HEK293 (cell line): ENCODE measurements around the gene RHEB.

Experiments
- CTCF ChIA-PET: fragments of 350-600 bp; formaldehyde crosslinking; extraction: SDS; loops from one replicate; lab custom pipeline; 2021; ENCODE audit warnings: antibody characterized with exemption; lab: Yijun Ruan, JAX
- POLR2A ChIA-PET: fragments of 300-600 bp; formaldehyde crosslinking; extraction: SDS; loops from one replicate; lab custom pipeline; 2020; ENCODE audit warnings: antibody characterized with exemption, inconsistent platforms; lab: Yijun Ruan, JAX
- H3K27ac ChIP-seq: fragments of 200-500 bp; sonication (Bioruptor generic); 2 replicates; pipeline ENCODE4 v1.5.1; 2014; ENCODE audit warnings: low read depth, low read length, control low read depth, inconsistent platforms; ENCODE audit errors: extremely low read depth
- H3K36me3 ChIP-seq, 2 experiments: fragments of 200-500 bp in 1 of 2; sonication (Bioruptor generic) in 1 of 2; 1 replicate in 1 of 2; 2 replicates in 1 of 2; pipeline ENCODE4 v1.5.1; 2014 to 2017; ENCODE audit warnings: inconsistent platforms in 2 of 2, low read length in 2 of 2; ENCODE audit not compliant: control insufficient read depth in 2 of 2, insufficient read depth in 1 of 2
- H3K4me1 ChIP-seq: fragments of 200-500 bp; sonication (Bioruptor generic); 2 replicates; pipeline ENCODE4 v1.5.1; 2014; ENCODE audit warnings: mild to moderate bottlenecking, low read length, inconsistent platforms; ENCODE audit not compliant: control insufficient read depth, insufficient read depth
- H3K4me3 ChIP-seq: 2 replicates; pipeline ENCODE4 v1.5.1; 2011; ENCODE audit warnings: low read depth, mild to moderate bottlenecking, control low read depth, low read length, moderate library complexity
- H3K9me3 ChIP-seq: fragments of 200-500 bp; sonication (Bioruptor generic); 2 replicates; pipeline ENCODE4 v1.5.1; 2014; ENCODE audit warnings: low read depth, low read length, inconsistent platforms; ENCODE audit not compliant: control insufficient read depth, insufficient read depth
- FEZF1 ChIP-seq: fragments of 450-650 bp; formaldehyde crosslinking; IDR thresholded peaks from 2 replicates; pipeline ENCODE4 v1.5.1; 2016; ENCODE audit warnings: missing biosample characterization, missing genetic modification characterization
- GLIS1 ChIP-seq: fragments of 450-650 bp; formaldehyde crosslinking; IDR thresholded peaks from 2 replicates; pipeline ENCODE4 v1.5.1; 2016; ENCODE audit warnings: missing biosample characterization, missing genetic modification characterization
- IKZF3 ChIP-seq: fragments of 450-650 bp; IDR thresholded peaks from 2 replicates; pipeline ENCODE4 v1.5.0; 2018; ENCODE audit warnings: missing biosample characterization, mild to moderate bottlenecking, missing genetic modification characterization, moderate library complexity
- KLF10 ChIP-seq: fragments of 450-650 bp; IDR thresholded peaks from 2 replicates; pipeline ENCODE4 v1.5.1; 2018; ENCODE audit warnings: missing biosample characterization, mild to moderate bottlenecking, missing genetic modification characterization
- SP2 ChIP-seq: fragments of 450-650 bp; formaldehyde crosslinking; IDR thresholded peaks from 2 replicates; pipeline ENCODE4 v1.5.1; 2016; ENCODE audit warnings: missing biosample characterization, missing genetic modification characterization
- SP7 ChIP-seq: fragments of 450-650 bp; formaldehyde crosslinking; IDR thresholded peaks from 2 replicates; pipeline ENCODE4 v1.5.1; 2016; ENCODE audit warnings: missing biosample characterization, missing genetic modification characterization
- WT1 ChIP-seq: fragments of 450-650 bp; formaldehyde crosslinking; IDR thresholded peaks from 2 replicates; pipeline ENCODE4 v1.5.1; 2016; ENCODE audit warnings: missing biosample characterization, missing genetic modification characterization
- YY1 ChIP-seq: fragments of 450-650 bp; formaldehyde crosslinking; IDR thresholded peaks from 2 replicates; pipeline ENCODE4 v1.5.1; 2018; ENCODE audit warnings: missing biosample characterization, missing genetic modification characterization
- ZBTB21 ChIP-seq: fragments of 450-650 bp; formaldehyde crosslinking; IDR thresholded peaks from 2 replicates; pipeline ENCODE4 v1.5.1; 2017; ENCODE audit warnings: missing biosample characterization, missing genetic modification characterization
- ZBTB7A ChIP-seq: fragments of 450-650 bp; formaldehyde crosslinking; IDR thresholded peaks from 2 replicates; pipeline ENCODE4 v1.5.1; 2016; ENCODE audit warnings: low read depth, missing biosample characterization, missing genetic modification characterization
- ZFP69B ChIP-seq: fragments of 450-650 bp; formaldehyde crosslinking; IDR thresholded peaks from 2 replicates; pipeline ENCODE4 v1.5.1; 2016; ENCODE audit warnings: missing biosample characterization, missing genetic modification characterization
- ZNF140 ChIP-seq: fragments of 450-650 bp; formaldehyde crosslinking; IDR thresholded peaks from 2 replicates; pipeline ENCODE4 v1.5.1; 2016; ENCODE audit warnings: missing biosample characterization, missing genetic modification characterization
- ZNF184 ChIP-seq: fragments of 450-650 bp; IDR thresholded peaks from 2 replicates; pipeline ENCODE4 v1.5.1; 2018; ENCODE audit warnings: missing biosample characterization, mild to moderate bottlenecking, missing genetic modification characterization
- ZNF211 ChIP-seq: fragments of 450-650 bp; formaldehyde crosslinking; IDR thresholded peaks from 2 replicates; pipeline ENCODE4 v1.5.1; 2016; ENCODE audit warnings: low read depth, missing biosample characterization, missing genetic modification characterization
- ZNF37A ChIP-seq: fragments of 450-650 bp; IDR thresholded peaks from 2 replicates; pipeline ENCODE4 v1.5.1; 2018; ENCODE audit warnings: missing biosample characterization, missing genetic modification characterization
- ZNF423 ChIP-seq: fragments of 450-650 bp; formaldehyde crosslinking; IDR thresholded peaks from 2 replicates; pipeline ENCODE4 v1.5.1; 2016; ENCODE audit warnings: missing biosample characterization, missing genetic modification characterization
- ZNF558 ChIP-seq: fragments of 450-650 bp; formaldehyde crosslinking; IDR thresholded peaks from 2 replicates; pipeline ENCODE4 v1.5.1; 2016; ENCODE audit warnings: missing biosample characterization, missing genetic modification characterization
- ZNF560 ChIP-seq: fragments of 450-650 bp; formaldehyde crosslinking; IDR thresholded peaks from 2 replicates; pipeline ENCODE4 v1.5.1; 2017; ENCODE audit warnings: missing biosample characterization, missing genetic modification characterization, borderline replicate concordance
- ZNF600 ChIP-seq: fragments of 450-650 bp; formaldehyde crosslinking; IDR thresholded peaks from 2 replicates; pipeline ENCODE4 v1.5.1; 2016; ENCODE audit warnings: missing biosample characterization, missing genetic modification characterization
- ZNF837 ChIP-seq: fragments of 450-650 bp; formaldehyde crosslinking; IDR thresholded peaks from 2 replicates; pipeline ENCODE4 v1.5.1; 2016; ENCODE audit warnings: missing biosample characterization, missing genetic modification characterization
- ZXDB ChIP-seq: fragments of 450-650 bp; formaldehyde crosslinking; IDR thresholded peaks from 2 replicates; pipeline ENCODE4 v1.5.1; 2016; ENCODE audit warnings: missing biosample characterization, missing genetic modification characterization
- TF ChIP-seq, protein P1 (sequence below): fragments of 450-650 bp; formaldehyde crosslinking; IDR thresholded peaks from 2 replicates; pipeline ENCODE4 v1.5.1; 2016; ENCODE audit warnings: missing biosample characterization, missing genetic modification characterization, low read depth
- TF ChIP-seq, protein P2 (sequence below): fragments of 450-650 bp; formaldehyde crosslinking; IDR thresholded peaks from 2 replicates; pipeline ENCODE4 v1.5.1; 2017; ENCODE audit warnings: missing biosample characterization, missing genetic modification characterization
- TF ChIP-seq, protein P3 (sequence below): fragments of 450-650 bp; formaldehyde crosslinking; IDR thresholded peaks from 2 replicates; pipeline ENCODE4 v1.5.1; 2016; ENCODE audit warnings: missing biosample characterization, missing genetic modification characterization

The RHEB gene

DNA sequence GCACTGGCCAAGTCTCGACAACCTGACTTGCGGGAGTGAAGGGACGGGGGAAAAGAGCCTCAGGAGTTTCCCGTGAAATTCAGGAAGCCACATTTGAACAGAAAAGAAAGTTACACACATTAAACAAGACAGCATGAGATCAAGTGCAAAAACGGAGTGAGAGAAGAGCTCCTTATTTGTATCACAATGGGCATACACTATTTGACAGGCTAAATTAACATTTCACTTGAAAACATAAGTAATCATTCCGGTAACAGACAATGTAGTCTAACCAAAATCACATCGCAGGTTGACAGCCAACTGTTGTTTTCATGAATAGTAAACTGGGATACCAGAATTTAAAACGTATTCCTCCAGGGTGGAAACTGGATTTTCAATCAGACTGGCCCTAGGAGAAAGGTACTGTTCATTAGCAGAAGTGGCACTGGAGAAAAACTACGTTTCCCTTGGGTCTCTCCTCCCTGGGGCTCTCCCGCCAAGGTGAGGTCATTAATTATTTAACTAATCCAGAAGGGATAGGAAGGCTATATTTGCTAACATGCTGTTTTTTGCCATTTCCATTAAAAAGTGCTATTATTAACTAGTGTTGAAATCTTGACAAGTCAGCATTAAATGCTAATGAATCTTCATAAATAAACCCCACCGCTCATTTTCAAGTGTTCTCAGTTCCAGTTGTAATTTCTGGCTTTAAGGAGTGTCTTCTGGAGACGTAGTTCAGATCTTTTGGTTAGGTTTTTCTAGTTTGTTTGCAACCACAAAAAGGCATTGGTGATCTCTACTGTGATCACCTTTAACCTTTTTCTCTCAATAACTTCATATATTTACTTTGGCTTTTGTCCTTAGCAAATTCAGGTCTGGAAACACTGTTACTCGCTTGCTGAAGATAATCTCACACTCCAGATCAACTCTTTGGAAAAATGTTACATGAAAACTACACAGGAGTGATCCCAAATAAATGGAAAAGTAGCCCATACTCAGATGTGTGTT, 25.1 kb downstream of the RHEB start:
- peaks cover 15% of the 10 kb centered on the region for H3K4me1 ChIP-seq
- H3K27ac ChIP-seq, result no peak overlapping the region
- POLR2A ChIA-PET, result no interaction called here
- H3K4me3 ChIP-seq, result no peak overlapping the region
- no peaks in the 10 kb centered on the region for H3K9me3 ChIP-seq
- CTCF ChIA-PET, result no interaction called here
- H3K36me3 ChIP-seq, result peaks cover 0 to 12% of the 10 kb centered on the region in 2 experiments; a peak in 1 of 3 replicates
- TF ChIP-seq YY1 (no peak), ZBTB7A (tag by site-specific recombination) (no peak), WT1 (0 out of 2 replicates have a peak, but pooled peaks have one; percentile 11), FEZF1 (tag by site-specific recombination) (peak; percentile 51; the same call in 1 of the 2 replicates), ZNF423 (no peak), ZNF140 (tag by site-specific recombination) (no peak), ZXDB (tag by site-specific recombination) (0 out of 2 replicates have a peak, but pooled peaks have one; percentile 18), GLIS1 (tag by site-specific recombination) (peak; percentile 35; the same call in 1 of the 2 replicates), ZNF37A (tag by site-specific recombination) (no peak), ZNF837 (tag by site-specific recombination) (no peak), ZNF560 (no peak), ZBTB21 (tag by site-specific recombination) (no peak), ZNF211 (tag by site-specific recombination) (no peak), SP2 (tag by site-specific recombination) (no peak), SP7 (tag by site-specific recombination) (0 out of 2 replicates have a peak, but pooled peaks have one; percentile 29), ZNF184 (no peak), ZNF600 (0 out of 2 replicates have a peak, but pooled peaks have one; percentile 25), ZFP69B (tag by site-specific recombination) (no peak), KLF10 (tag by site-specific recombination) (no peak), IKZF3 (0 out of 2 replicates have a peak, but pooled peaks have one; percentile 3), ZNF558 (no peak)
- TF ChIP-seq, protein P1, sequence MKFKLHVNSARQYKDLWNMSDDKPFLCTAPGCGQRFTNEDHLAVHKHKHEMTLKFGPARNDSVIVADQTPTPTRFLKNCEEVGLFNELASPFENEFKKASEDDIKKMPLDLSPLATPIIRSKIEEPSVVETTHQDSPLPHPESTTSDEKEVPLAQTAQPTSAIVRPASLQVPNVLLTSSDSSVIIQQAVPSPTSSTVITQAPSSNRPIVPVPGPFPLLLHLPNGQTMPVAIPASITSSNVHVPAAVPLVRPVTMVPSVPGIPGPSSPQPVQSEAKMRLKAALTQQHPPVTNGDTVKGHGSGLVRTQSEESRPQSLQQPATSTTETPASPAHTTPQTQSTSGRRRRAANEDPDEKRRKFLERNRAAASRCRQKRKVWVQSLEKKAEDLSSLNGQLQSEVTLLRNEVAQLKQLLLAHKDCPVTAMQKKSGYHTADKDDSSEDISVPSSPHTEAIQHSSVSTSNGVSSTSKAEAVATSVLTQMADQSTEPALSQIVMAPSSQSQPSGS (tag by site-specific recombination), result peak; percentile 75
- TF ChIP-seq, protein P2, sequence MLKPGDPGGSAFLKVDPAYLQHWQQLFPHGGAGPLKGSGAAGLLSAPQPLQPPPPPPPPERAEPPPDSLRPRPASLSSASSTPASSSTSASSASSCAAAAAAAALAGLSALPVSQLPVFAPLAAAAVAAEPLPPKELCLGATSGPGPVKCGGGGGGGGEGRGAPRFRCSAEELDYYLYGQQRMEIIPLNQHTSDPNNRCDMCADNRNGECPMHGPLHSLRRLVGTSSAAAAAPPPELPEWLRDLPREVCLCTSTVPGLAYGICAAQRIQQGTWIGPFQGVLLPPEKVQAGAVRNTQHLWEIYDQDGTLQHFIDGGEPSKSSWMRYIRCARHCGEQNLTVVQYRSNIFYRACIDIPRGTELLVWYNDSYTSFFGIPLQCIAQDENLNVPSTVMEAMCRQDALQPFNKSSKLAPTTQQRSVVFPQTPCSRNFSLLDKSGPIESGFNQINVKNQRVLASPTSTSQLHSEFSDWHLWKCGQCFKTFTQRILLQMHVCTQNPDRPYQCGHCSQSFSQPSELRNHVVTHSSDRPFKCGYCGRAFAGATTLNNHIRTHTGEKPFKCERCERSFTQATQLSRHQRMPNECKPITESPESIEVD (tag by site-specific recombination), result peak; percentile 92
- TF ChIP-seq, protein P3, sequence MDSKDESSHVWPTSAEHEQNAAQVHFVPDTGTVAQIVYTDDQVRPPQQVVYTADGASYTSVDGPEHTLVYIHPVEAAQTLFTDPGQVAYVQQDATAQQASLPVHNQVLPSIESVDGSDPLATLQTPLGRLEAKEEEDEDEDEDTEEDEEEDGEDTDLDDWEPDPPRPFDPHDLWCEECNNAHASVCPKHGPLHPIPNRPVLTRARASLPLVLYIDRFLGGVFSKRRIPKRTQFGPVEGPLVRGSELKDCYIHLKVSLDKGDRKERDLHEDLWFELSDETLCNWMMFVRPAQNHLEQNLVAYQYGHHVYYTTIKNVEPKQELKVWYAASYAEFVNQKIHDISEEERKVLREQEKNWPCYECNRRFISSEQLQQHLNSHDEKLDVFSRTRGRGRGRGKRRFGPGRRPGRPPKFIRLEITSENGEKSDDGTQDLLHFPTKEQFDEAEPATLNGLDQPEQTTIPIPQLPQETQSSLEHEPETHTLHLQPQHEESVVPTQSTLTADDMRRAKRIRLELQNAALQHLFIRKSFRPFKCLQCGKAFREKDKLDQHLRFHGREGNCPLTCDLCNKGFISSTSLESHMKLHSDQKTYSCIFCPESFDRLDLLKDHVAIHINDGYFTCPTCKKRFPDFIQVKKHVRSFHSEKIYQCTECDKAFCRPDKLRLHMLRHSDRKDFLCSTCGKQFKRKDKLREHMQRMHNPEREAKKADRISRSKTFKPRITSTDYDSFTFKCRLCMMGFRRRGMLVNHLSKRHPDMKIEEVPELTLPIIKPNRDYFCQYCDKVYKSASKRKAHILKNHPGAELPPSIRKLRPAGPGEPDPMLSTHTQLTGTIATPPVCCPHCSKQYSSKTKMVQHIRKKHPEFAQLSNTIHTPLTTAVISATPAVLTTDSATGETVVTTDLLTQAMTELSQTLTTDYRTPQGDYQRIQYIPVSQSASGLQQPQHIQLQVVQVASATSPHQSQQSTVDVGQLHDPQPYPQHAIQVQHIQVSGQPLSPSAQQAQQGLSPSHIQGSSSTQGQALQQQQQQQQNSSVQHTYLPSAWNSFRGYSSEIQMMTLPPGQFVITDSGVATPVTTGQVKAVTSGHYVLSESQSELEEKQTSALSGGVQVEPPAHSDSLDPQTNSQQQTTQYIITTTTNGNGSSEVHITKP (tag by site-specific recombination), result peak; percentile 42; the same call in 1 of the 2 replicates
